Stimulated activated CD4-positive, alpha-beta T cell treated with anti-CD3 and anti-CD28 coated beads, TNF-alpha, amount 100 ng/mL, for 24 hours (primary cell): ENCODE data around the gene NFE2.

ENCODE experiments used
- DNase-seq, 3 experiments: peaks; one replicate each; pipeline ENCODE4 v3.0.0-alpha.2; 2020; ENCODE audit warnings: low read depth in 3 of 3

The NFE2 gene

GRCh38 chr12:54306925-54307741 is 6.3 kb upstream of the NFE2 start:
- no peak for DNase-seq

GRCh38 chr12:54304187-54304810 is 3.5 kb upstream of the NFE2 start:
- DNase-seq: no peak

GRCh38 chr12:54303640-54304039 is 2.8 kb upstream of the NFE2 start:
- DNase-seq: no peak

- no peak for DNase-seq
These were observed 723 bp upstream of the NFE2 start for GRCh38 chr12:54301428-54302048.

- DNase-seq: no peak
These were observed 537 bp downstream of the NFE2 start for GRCh38 chr12:54300225-54300731.

- DNase-seq: no peak
These were observed 1.1 kb downstream of the NFE2 start for GRCh38 chr12:54299515-54300224.

GRCh38 chr12:54298904-54299303 is 1.9 kb downstream of the NFE2 start:
- DNase-seq: no peak

GRCh38 chr12:54296393-54297099 is 4.3 kb downstream of the NFE2 start:
- no peak for DNase-seq

GRCh38 chr12:54294953-54295566 is 5.8 kb downstream of the NFE2 start:
- DNase-seq: no peak

GRCh38 chr12:54294152-54294952 is 6.5 kb downstream of the NFE2 start:
- DNase-seq: peak in 2 of 3 experiments; percentile 30 to 52

GRCh38 chr12:54292931-54293241 is 7.9 kb downstream of the NFE2 start:
- DNase-seq: no peak

- no peak for DNase-seq
These were observed 8.5 kb downstream of the NFE2 start for GRCh38 chr12:54292083-54292930.

GRCh38 chr12:54287261-54288157 is 13.3 kb downstream of the NFE2 start:
- no peak for DNase-seq

GRCh38 chr12:54286042-54287030 is 14.5 kb downstream of the NFE2 start:
- DNase-seq: no peak

GRCh38 chr12:54285150-54286041 is 15.4 kb downstream of the NFE2 start:
- DNase-seq: no peak
